Measurements from ENCODE around the gene BCL11A.

DNA sequence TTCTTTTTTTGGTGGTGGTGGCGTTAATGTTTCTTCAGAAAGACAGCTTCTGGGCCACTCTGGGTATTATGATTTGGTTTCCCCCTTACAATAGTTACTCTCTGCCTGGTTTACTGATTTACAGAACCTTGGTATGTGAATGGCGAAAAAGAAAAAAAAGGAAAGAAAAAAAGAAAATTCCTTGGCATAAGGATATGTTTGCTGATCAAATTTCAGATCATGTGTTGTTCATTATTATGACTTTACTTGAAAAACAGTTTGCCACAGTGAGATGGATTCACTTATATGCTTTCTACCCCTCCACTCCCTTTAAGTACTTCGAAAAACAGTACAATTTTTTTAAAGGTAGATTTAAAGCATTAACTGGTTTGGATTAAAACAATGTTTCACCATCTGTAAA lies 21.0 kb downstream of the BCL11A start:
- TF ChIP-seq CTCF (IDR thresholded peaks at IDR 0.05 in 8 of 11, conservative IDR thresholded peaks at IDR 0.05 in 3 of 11) (no peak), POLR2A (IDR thresholded peaks at IDR 0.05) (no peak), POLR2AphosphoS5 (IDR thresholded peaks at IDR 0.05) (no peak)
